Esophagus squamous epithelium (tissue), 4 donors: ENCODE measurements around the gene ETV6.

Experiments
- CTCF ChIP-seq, 6 experiments: fragments of 450-650 bp in 4 of 6; fragments of 200-600 bp in 2 of 6; sonication (generic) in 2 of 6; IDR thresholded peaks; one replicate each; pipeline ENCODE4 v1.5.1; 2016 to 2019; ENCODE audit warnings: antibody characterized with exemption in 6 of 6, mild to moderate bottlenecking in 4 of 6, moderate library complexity in 4 of 6
- POLR2A ChIP-seq, 4 donors: fragments of 450-650 bp; IDR thresholded peaks; one replicate each; pipeline ENCODE4 v1.6.1; 2017; ENCODE audit warnings: antibody characterized with exemption in 4 of 4, mild to moderate bottlenecking in 4 of 4, moderate library complexity in 3 of 4

GRCh38 chr12:11649413-11650285 lies at the start of gene ETV6:
- no peak for TF ChIP-seq CTCF (IDR thresholded peaks at IDR 0.05)
- peak in 1 of 4 donors; percentile 32 for TF ChIP-seq POLR2A (IDR thresholded peaks at IDR 0.05)
